ENCODE measurements around the gene ZBTB32. TPM values are rescaled to one million over a fixed set of nuclear protein-coding genes. Genes with fewer than 3 reads are reported as not detected.

Gene ZBTB32
- total RNA-seq, 3 donors from 2014 or later, result 90.8 to 136 (median 101) TPM

DNA sequence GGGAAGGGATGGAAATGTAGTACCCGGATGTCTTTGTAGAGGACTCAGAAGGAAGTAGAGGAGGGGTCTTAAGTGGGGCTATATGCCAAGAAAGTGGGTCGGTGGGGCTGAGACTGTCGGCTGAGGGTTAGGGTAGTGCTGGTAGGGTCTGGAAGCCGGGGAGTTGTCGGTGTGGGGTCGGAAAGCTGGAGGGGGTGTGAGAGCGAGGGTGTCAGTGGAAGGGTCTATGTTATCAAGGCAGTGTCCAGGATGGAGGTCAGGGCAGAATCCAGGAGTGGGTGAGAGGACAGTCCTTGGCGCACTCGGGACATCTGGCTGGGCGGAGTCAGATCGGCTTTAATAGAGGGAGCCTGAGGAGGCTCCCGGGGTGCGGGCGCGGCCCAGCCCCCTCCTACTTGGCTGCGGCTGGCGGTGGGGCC is 50.8 kb downstream of the ZBTB32 start:
- DNase-seq, result no peak

DNA sequence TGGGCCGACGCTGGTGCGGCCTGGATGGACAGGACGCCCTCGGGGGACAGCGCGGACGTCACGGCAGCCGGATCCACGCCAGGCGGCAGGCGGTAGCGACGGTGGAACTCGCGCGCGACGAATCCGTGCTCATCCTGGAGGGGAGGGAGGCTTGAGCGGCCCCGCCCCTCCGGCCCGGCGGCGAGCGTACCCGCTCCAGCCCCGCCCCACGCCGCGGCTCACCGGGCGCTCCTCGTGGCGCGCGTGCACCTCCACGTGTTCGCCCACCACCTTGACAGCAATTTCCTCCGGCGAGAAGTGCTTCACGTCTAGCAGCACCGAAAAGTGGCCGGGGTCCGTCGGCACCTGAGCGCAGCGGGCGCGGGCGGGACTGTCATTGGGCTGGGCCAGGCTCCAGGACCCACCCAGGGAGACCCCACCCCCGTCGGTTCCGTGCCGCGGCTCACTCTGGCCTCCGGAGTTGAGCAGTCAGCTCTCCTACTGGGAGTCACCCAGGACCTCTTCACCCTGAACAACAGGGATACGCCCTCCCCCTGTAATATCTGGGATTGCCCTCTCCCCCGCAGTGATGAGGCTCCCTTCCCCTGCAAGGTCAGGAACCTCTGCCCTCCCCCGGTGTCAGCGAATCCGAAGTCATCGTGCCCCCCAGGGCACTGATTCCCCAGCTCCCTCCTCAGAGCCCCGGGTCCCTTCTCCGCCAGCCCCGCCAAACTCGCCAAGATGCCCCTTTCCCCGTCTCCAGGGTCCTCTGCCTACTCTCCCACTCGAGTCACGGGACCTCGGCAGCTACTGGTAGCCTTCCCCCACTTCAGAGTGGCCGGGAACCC is 51.4 kb downstream of the ZBTB32 start:
- Mint-ChIP-seq H3K4me3 (peak overlapping the region; percentile 37), H3K27me3 (ENCODE audit: low read depth) (peaks cover 5% of the 10 kb centered on the region), H3K4me1 (ENCODE audit: low read depth) (peaks cover 29% of the 10 kb centered on the region), H3K9me3 (no peaks in the 10 kb centered on the region), H3K36me3 (ENCODE audit: insufficient read depth) (peaks cover 2% of the 10 kb centered on the region)
- ATAC-seq, result no peak
- DNase-seq, result peak; percentile 64

More for the DNA sequence above, 50.8 kb downstream of the ZBTB32 start:
- Mint-ChIP-seq H3K4me3 (peak overlapping the region; percentile 24), H3K9me3 (no peaks in the 10 kb centered on the region), H3K4me1 (ENCODE audit: low read depth) (peaks cover 29% of the 10 kb centered on the region), H3K27me3 (ENCODE audit: low read depth) (peaks cover 5% of the 10 kb centered on the region), H3K36me3 (ENCODE audit: insufficient read depth) (peaks cover 2% of the 10 kb centered on the region)
- ATAC-seq, result no peak

DNA sequence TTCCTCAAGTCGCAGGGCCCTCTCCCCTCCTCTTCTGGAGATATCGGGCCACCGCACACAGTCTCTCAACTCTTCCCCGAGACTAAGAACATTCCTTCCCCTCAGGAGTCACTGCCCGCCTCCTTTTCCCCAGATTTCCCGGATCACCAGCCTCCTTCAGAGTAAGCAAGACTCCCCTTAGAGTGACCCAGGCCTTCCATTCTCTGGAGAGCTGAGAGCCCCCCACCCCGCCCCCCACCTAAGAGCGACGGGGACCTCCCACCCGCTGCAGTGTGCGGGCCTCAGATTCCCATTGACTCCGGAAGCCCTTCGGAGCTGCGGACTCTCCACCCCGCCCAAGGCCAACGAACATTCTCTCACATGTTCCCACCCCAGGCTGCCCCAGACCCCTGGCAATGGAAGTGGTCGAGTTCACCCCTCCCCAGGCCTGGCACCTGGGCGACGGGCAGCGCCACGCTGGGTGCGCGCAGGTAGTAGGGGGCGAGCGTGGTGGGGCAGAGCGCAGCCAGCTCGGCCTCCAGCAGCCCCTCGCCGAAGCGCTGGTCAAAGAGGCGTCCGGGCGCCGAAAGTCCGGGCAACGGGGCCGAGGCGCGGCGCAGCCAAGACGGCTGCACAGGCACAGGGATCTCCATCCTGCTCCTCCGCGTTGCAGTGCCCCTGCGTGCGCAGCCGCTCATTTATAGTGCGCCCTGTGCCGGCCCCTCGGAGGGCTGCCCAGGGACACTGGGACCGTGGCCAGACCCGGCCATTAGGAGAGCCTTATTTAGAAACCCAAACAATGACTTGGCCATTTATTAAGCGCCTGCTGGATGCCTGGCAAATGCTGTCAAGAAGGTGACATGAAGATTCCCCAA is 52.2 kb downstream of the ZBTB32 start, which contains the start of gene HSPB6:
Gene HSPB6, minus strand, starts transcription at position 653 of the 854 bp plus-strand sequence. Its CDS starts 21 bp downstream, at position 632.
- Mint-ChIP-seq H3K36me3 (ENCODE audit: insufficient read depth) (peaks cover 4% of the 10 kb centered on the region), H3K4me3 (peak within 1 kb of the TSS; percentile 95), H3K4me1 (ENCODE audit: low read depth) (peaks cover 29% of the 10 kb centered on the region), H3K27me3 (ENCODE audit: low read depth) (peaks cover 5% of the 10 kb centered on the region), H3K9me3 (no peaks in the 10 kb centered on the region)
- ATAC-seq (no peak), DNase-seq (no peak)

DNA sequence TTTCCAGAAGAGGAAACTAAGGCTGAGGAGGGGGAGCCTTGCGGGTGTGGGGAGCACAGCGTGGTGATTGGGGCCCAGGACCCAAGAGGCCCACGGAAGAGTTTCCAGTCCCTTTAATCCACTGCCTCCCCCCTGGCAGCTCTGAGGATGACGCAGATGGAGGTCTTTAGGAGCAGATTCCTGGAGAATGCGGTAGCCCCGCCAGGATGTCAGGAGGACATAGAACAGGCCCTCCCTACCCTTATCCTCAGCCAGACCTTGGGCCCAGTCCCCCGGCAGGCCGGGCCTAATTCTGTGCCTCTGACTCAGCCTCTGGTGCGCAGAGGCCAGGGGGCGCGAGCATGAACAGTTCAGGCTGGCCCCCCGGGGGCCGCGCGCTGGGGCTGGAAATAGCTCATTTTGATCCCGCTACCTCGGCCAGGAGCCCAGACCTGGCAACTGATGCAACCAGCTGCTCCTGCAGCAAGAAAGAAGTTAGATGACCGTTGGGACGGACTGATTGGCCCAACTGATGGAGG is 52.9 kb downstream of the ZBTB32 start:
- H3K9me3 Mint-ChIP-seq, result no peaks in the 10 kb centered on the region
- DNase-seq (no peak), ATAC-seq (peak in 1 of 2 donors; percentile 6)
- H3K27me3 Mint-ChIP-seq (ENCODE audit: low read depth), result peaks cover 5% of the 10 kb centered on the region
- H3K36me3 Mint-ChIP-seq (ENCODE audit: insufficient read depth), result peaks cover 10% of the 10 kb centered on the region
- peaks cover 29% of the 10 kb centered on the region for H3K4me1 Mint-ChIP-seq (ENCODE audit: low read depth)
- peak overlapping the region; percentile 95 for H3K4me3 Mint-ChIP-seq

DNA sequence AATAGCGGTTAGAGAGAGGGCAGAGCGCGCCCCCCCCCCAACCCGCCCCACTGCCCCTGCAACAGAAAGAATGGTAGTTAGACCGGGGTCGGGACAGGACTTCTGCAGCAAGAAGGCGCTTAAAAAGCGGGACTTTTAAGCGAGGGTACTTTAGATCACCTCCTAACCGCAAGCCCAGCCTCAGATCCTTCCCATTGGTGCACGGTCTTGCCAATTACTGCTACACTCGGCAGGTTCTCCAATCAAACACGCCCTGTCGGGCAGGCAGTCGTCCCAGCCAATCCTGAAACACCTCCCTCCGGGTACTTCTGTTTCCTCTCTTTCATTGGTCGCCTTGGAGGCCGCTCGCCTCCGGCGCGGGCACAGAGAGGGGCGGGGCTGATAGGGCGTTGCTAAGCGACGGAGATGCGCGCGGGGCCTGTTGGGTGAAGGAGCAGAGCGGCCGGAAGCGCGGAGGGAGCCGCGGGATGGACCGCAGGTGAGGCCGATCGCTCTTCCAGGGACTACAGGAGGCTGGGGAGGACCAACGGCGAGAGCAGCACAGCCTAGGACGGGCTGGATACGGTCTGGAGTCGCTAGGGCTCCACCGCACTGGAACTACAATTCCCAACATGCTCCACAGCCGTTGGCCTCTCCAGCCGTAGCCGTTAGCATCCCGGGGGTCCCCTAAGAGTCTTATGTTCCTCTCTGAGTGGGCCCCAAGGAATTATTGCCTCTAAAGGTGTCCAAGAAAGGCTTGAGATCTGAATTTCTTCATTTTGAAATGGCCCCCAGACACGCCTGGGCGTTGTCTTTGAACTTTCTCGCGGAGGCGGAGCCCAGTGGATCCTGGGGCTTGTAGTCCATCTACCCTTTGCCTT is 53.6 kb downstream of the ZBTB32 start, which contains the start of gene PROSER3:
Gene PROSER3, plus strand, starts transcription at position 428 of the 860 bp plus-strand sequence. Its CDS starts 40 bp downstream, at position 468.
- peak; percentile 95 for DNase-seq
- H3K4me1 Mint-ChIP-seq (ENCODE audit: low read depth), result peaks cover 29% of the 10 kb centered on the region
- peak within 1 kb of the TSS; percentile 95 for H3K4me3 Mint-ChIP-seq
- no peaks in the 10 kb centered on the region for H3K9me3 Mint-ChIP-seq
- peak; percentile 98 for ATAC-seq
- peaks cover 10% of the 10 kb centered on the region for H3K36me3 Mint-ChIP-seq (ENCODE audit: insufficient read depth)
- peaks cover 5% of the 10 kb centered on the region for H3K27me3 Mint-ChIP-seq (ENCODE audit: low read depth)

DNA sequence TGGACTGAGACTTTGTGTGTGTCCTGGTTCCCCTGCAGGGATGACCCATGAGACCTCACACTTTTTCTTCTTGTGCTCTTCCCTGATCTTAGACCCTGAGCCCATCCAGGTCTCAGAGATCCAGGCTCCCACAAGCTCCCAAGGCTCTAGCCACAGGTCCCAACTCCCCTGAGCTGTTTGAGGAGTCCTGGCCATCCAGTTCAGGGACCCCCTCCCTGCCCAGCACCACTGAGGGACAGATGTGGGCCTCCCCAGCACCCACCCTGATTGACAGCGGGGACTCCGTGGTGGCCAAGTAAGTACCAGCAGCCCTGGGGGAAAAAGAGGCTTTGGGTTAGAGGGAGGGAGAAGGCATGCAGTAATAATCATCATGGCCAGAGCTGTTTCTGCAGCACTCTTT is 55.3 kb downstream of the ZBTB32 start:
- H3K4me1 Mint-ChIP-seq (ENCODE audit: low read depth), result peaks cover 29% of the 10 kb centered on the region
- H3K4me3 Mint-ChIP-seq, result peak overlapping the region; percentile 59
- H3K36me3 Mint-ChIP-seq (ENCODE audit: insufficient read depth), result peaks cover 8% of the 10 kb centered on the region
- no peaks in the 10 kb centered on the region for H3K9me3 Mint-ChIP-seq
- H3K27me3 Mint-ChIP-seq (ENCODE audit: low read depth), result peaks cover 5% of the 10 kb centered on the region
- no peak for DNase-seq
- ATAC-seq, result no peak

DNA sequence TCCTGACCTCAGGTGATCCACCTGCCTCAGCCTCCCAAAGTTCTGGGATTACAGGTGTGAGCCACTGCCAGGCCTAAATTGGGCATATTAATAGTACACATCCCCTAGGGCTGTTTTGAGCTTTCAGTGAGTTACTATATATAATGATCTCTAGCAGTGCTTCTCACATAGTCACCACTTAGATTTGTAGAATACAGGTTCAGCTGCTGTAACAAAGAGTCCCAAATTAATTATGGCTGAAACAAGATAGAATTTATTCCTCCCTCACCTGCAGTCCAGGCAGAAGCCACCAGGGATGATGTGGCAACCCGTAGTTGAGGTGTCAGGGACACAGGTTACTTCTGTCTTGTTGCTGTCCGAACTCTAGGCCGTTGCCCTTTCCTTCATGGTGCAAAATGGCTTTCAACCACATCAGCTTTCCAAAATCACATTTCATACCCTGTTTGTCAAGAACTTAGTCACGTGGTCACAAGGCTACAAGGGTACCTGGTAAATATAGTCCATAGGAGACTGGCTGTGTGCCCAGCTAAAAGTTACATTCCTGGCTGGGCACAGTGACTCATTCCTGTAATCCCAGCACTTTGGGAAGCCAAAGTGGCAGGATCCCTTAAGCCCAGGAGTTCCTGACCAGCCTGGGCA is 56.5 kb downstream of the ZBTB32 start:
- Mint-ChIP-seq H3K36me3 (ENCODE audit: insufficient read depth) (peaks cover 10% of the 10 kb centered on the region), H3K9me3 (no peaks in the 10 kb centered on the region), H3K4me3 (no peak overlapping the region), H3K4me1 (ENCODE audit: low read depth) (peaks cover 25% of the 10 kb centered on the region), H3K27me3 (ENCODE audit: low read depth) (peaks cover 5% of the 10 kb centered on the region)
- DNase-seq (no peak), ATAC-seq (no peak)

DNA sequence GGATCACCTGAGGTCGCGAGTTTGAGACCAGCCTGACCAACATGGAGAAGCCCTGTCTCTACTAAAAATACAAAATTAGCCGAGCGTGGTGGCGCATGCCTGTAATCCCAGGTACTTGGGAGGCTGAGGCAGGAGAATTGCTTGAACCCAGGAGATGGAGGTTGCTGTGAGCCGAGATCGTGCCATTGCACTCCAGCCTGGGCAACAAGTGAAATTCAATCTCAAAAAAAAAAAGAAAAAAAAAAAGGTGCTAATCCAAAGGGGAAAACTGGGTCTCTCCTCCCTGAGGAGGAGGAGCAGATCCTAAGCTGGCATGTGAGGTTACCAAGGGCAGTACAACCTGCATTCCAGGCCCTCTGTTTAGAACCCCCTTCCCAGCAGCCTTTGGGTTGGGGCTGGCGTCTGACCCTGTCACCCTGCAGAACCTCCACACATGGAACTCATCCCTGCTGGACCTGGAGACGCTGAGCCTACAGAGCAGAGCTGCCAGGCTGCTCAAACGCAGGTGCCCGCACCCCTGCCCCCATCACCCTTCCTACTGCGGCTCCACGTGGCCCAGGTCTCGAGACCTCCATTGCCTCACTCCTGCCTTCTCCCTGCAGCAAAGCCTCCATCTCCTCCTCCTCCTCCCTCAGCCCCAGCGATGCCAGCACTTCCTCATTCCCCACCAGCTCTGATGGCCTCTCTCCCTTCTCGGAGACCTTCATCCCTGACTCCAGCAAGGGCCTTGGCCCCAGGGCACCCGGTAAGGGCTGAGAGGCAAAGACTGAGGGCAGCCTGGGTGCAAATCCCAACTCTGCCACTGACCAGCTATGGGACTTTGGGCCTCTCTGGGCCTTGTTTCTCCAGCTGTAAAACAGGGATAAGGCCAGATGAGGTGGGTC is 60.3 kb downstream of the ZBTB32 start:
- ATAC-seq (no peak), DNase-seq (no peak)
- Mint-ChIP-seq H3K4me1 (ENCODE audit: low read depth) (no peaks in the 10 kb centered on the region), H3K9me3 (no peaks in the 10 kb centered on the region), H3K4me3 (no peak overlapping the region), H3K27me3 (ENCODE audit: low read depth) (no peaks in the 10 kb centered on the region), H3K36me3 (ENCODE audit: insufficient read depth) (peaks cover 16% of the 10 kb centered on the region)

Other genes with a start within 250 kb of the ZBTB32 start
- gene KRTDAP, start 214.1 kb upstream of the ZBTB32 start, total RNA-seq, result not detected
- gene DMKN, start 190.9 kb upstream of the ZBTB32 start, total RNA-seq, result 1 to 10 TPM in 1 of 3 donors, under 1 TPM in 2; 0.49 to 1.3 (median 0.95) TPM
- gene SBSN, start 176.2 kb upstream of the ZBTB32 start, total RNA-seq, result not detected
- not detected for gene GAPDHS, start 171.1 kb upstream of the ZBTB32 start, total RNA-seq
- 100 to 1,000 TPM; 111 to 148 (median 115) TPM for gene TMEM147, start 158.9 kb upstream of the ZBTB32 start, total RNA-seq
- gene ATP4A, start 140.9 kb upstream of the ZBTB32 start, total RNA-seq, result not detected
- gene PMIS2, start 118.4 kb upstream of the ZBTB32 start, total RNA-seq, result not detected
- 10 to 100 TPM; 39.2 to 48.1 (median 41.3) TPM for gene HAUS5, start 91.8 kb upstream of the ZBTB32 start, total RNA-seq
- gene RBM42, start 75.5 kb upstream of the ZBTB32 start, total RNA-seq, result 100 to 1,000 TPM; 136 to 153 (median 139) TPM
- 1 to 10 TPM in 1 of 3 donors, under 1 TPM in 2; 0.16 to 1.2 (median 0.56) TPM for gene ETV2, start 62.8 kb upstream of the ZBTB32 start, total RNA-seq
- gene COX6B1, start 56.2 kb upstream of the ZBTB32 start, total RNA-seq, result 100 to 1,000 TPM; 462 to 480 (median 465) TPM
- gene UPK1A, start 38.0 kb upstream of the ZBTB32 start, total RNA-seq, result under 1 TPM; 0.22 to 0.26 (median 0.23) TPM
- gene KMT2B, start 13.4 kb downstream of the ZBTB32 start, total RNA-seq, result 10 to 100 TPM; 64.1 to 74.8 (median 74.5) TPM
- gene IGFLR1, start 37.9 kb downstream of the ZBTB32 start, total RNA-seq, result 10 to 100 TPM; 24.0 to 32.7 (median 29.8) TPM
- gene U2AF1L4, start 40.9 kb downstream of the ZBTB32 start, total RNA-seq, result 10 to 100 TPM; 18.9 to 25.2 (median 19.4) TPM
- 10 to 100 TPM; 46.1 to 49.3 (median 47.9) TPM for gene PSENEN, start 41.1 kb downstream of the ZBTB32 start, total RNA-seq
- 1 to 10 TPM; 5.8 to 6.4 (median 6.4) TPM for gene LIN37, start 44.0 kb downstream of the ZBTB32 start, total RNA-seq
- gene HSPB6, start 52.5 kb downstream of the ZBTB32 start, total RNA-seq, result under 1 TPM; 0.22 to 0.46 (median 0.37) TPM
- gene PROSER3, start 53.6 kb downstream of the ZBTB32 start, total RNA-seq, result 10 to 100 TPM; 27.2 to 33.7 (median 27.3) TPM
- gene ARHGAP33, start 71.0 kb downstream of the ZBTB32 start, total RNA-seq, result 1 to 10 TPM; 5.5 to 6.9 (median 6.2) TPM
- gene PRODH2, start 108.3 kb downstream of the ZBTB32 start, total RNA-seq, result not detected
- under 1 TPM in 2 of 3 donors, not detected in 1; 0.13 to 0.16 TPM for gene NPHS1, start 147.9 kb downstream of the ZBTB32 start, total RNA-seq
- under 1 TPM; 0.24 to 0.92 (median 0.86) TPM for gene KIRREL2, start 152.4 kb downstream of the ZBTB32 start, total RNA-seq
- gene APLP1, start 164.0 kb downstream of the ZBTB32 start, total RNA-seq, result under 1 TPM in 2 of 3 donors, not detected in 1; 0.24 to 0.34 TPM
- gene NFKBID, start 196.0 kb downstream of the ZBTB32 start, total RNA-seq, result 100 to 1,000 TPM; 138 to 149 (median 142) TPM
- gene HCST, start 198.0 kb downstream of the ZBTB32 start, total RNA-seq, result 10 to 100 TPM; 22.6 to 37.1 (median 24.0) TPM
- gene TYROBP, start 203.7 kb downstream of the ZBTB32 start, total RNA-seq, result under 1 TPM in 2 of 3 donors, not detected in 1; 0.52 to 0.69 TPM
- 10 to 100 TPM; 14.1 to 15.3 (median 14.4) TPM for gene LRFN3, start 231.8 kb downstream of the ZBTB32 start, total RNA-seq

Data from activated T-cell treated with anti-CD3 and anti-CD28 coated beads, Interleukin-2, amount 50 U/mL, for 4 hours (primary cell).